ENCODE results near the gene MBOAT1.
"Not testable (repeated sequence)": the region's sequence is repeated elsewhere in the genome, so short reads cannot be mapped to it uniquely, and the experiment has no call there.

The MBOAT1 gene

DNA sequence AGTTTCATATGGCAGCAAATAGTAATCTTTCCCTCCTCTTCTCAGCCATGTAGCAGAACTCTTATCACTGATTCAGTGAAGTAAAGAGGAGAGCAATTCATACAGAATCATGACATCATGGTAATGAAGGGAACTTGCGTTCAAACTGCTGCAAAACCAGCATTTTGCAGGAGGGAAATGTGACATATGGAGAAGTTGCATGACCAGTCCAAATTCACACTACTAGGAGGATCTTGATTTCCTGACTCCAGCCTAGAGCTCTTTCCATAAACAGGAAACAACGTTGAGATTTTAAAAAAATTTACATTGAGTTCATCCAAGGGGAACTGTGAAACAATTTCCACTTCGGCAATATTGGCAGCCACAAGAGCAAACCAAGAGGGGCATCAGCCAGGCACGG, 63.8 kb downstream of the MBOAT1 start:
- Histone ChIP-seq H3K9me3 (ENCODE audit: control insufficient read depth in 1 of 2, low read length in 2 of 2) (no peaks in the 10 kb centered on the region), H3K4me1 (ENCODE audit: control insufficient read depth in 1 of 2, insufficient read depth in 2 of 2, low read length in 2 of 2) (no peaks in the 10 kb centered on the region), H3K27me3 (ENCODE audit: low read depth, low read length) (no peaks in the 10 kb centered on the region), H3K4me3 (ENCODE audit: low read depth in 1 of 2, low read length in 2 of 2) (no peak overlapping the region), H3K36me3 (ENCODE audit: control insufficient read depth in 1 of 2, insufficient read depth in 2 of 2, low read length in 2 of 2) (peaks cover 10 to 14% of the 10 kb centered on the region in 2 donors), H3K27ac (ENCODE audit: low read length) (no peak overlapping the region)

DNA sequence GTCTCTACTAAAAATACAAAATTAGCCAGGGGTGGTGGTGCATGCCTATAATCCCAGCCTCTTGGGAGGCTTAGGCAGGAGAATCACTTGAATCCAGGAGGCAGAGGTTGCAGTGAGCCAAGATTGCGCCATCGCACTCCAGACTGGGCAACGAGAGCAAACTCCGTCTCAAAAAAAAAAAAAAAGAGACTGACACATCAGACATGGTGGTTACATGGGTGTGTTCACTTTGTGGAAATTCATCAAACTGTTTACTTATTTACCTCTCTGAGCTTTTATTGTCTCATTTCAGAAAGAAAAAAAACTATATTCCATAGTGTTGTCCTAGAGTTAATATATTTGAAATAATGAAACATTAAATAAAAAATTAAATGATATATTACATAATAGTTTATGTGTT, 64.8 kb downstream of the MBOAT1 start:
- Histone ChIP-seq H3K4me1 (ENCODE audit: control insufficient read depth in 1 of 2, insufficient read depth in 2 of 2, low read length in 2 of 2) (no peaks in the 10 kb centered on the region), H3K4me3 (ENCODE audit: low read depth in 1 of 2, low read length in 2 of 2) (no peak overlapping the region), H3K36me3 (ENCODE audit: control insufficient read depth in 1 of 2, insufficient read depth in 2 of 2, low read length in 2 of 2) (peaks cover 10 to 18% of the 10 kb centered on the region in 2 donors), H3K27ac (ENCODE audit: low read length) (no peak overlapping the region), H3K9me3 (ENCODE audit: control insufficient read depth in 1 of 2, low read length in 2 of 2) (no peaks in the 10 kb centered on the region), H3K27me3 (ENCODE audit: low read depth, low read length) (no peaks in the 10 kb centered on the region)

DNA sequence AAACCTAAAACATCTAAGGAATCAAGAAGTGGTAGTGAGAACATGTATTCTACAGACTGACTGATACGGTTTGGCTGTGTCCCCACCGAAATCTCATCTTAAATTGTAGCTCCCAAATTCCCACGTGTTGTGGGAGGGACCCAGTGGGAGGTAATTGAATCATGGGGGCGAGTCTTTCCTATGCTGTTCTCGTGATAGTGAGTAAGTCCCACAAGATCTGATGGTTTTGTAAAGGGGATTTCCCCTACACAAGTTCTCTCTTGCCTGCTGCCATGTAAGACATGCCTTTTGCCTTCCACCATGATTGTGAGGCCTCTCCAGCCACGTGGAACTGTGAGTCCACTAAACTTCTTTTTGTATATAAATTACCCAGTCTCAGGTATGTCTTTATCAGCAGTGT, 65.4 kb downstream of the MBOAT1 start:
- H3K4me3 ChIP-seq (ENCODE audit: low read depth in 1 of 2, low read length in 2 of 2); H3K9me3 ChIP-seq (ENCODE audit: control insufficient read depth in 1 of 2, low read length in 2 of 2); H3K4me1 ChIP-seq (ENCODE audit: control insufficient read depth in 1 of 2, insufficient read depth in 2 of 2, low read length in 2 of 2); H3K27ac ChIP-seq (ENCODE audit: low read length); H3K27me3 ChIP-seq (ENCODE audit: low read depth, low read length): not testable (repeated sequence)
- peaks cover 10 to 17% of the 10 kb centered on the region in 2 donors for H3K36me3 ChIP-seq (ENCODE audit: control insufficient read depth in 1 of 2, insufficient read depth in 2 of 2, low read length in 2 of 2)

DNA sequence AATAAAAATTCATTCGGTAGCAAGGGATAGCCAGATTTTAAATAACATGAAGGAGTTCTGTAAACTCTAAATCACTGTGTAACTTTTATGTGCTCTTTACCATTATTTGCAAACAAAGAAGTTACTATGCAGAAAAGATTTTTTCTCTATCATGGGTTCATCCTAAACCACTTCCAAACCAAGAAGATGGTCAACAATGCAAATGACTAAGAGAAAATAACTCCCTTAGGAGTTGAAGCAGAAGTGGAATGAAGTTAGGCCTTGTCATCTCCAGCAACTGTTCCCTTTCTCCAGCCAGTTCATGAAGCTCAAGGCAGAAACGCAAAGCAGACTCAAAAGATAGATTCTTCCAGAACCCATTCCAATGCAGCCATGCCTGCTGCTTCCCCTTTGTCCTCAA, 66.0 kb downstream of the MBOAT1 start:
- H3K4me3 ChIP-seq (ENCODE audit: low read depth in 1 of 2, low read length in 2 of 2) = no peak overlapping the region
- no peaks in the 10 kb centered on the region for H3K9me3 ChIP-seq (ENCODE audit: control insufficient read depth in 1 of 2, low read length in 2 of 2)
- H3K27ac ChIP-seq (ENCODE audit: low read length) = no peak overlapping the region
- no peaks in the 10 kb centered on the region for H3K27me3 ChIP-seq (ENCODE audit: low read depth, low read length)
- peaks cover 10 to 18% of the 10 kb centered on the region in 2 donors for H3K36me3 ChIP-seq (ENCODE audit: control insufficient read depth in 1 of 2, insufficient read depth in 2 of 2, low read length in 2 of 2)
- H3K4me1 ChIP-seq (ENCODE audit: control insufficient read depth in 1 of 2, insufficient read depth in 2 of 2, low read length in 2 of 2) = no peaks in the 10 kb centered on the region

DNA sequence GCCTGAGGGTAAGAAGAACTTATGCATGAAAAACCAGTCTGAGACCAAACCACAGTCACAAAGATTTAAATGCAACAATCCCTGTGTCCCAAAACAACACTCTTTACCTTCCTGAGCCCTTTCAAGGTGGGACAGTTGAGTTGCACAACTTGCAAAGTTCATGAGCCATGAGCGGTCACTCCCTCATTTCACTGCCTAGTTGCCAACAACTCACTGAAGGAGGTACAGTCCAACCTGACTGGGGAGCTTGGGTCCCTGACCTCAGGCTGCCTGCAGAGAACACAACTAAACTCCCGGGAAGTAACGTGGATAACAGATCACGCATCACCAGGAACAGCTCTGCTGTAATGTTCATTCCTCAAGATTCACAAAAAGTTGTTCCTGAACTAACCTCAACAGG, 69.4 kb downstream of the MBOAT1 start:
- H3K27me3 ChIP-seq (ENCODE audit: low read depth, low read length) = no peaks in the 10 kb centered on the region
- H3K9me3 ChIP-seq (ENCODE audit: control insufficient read depth in 1 of 2, low read length in 2 of 2) = no peaks in the 10 kb centered on the region
- H3K4me1 ChIP-seq (ENCODE audit: control insufficient read depth in 1 of 2, insufficient read depth in 2 of 2, low read length in 2 of 2) = no peaks in the 10 kb centered on the region
- H3K4me3 ChIP-seq (ENCODE audit: low read depth in 1 of 2, low read length in 2 of 2) = no peak overlapping the region
- H3K36me3 ChIP-seq (ENCODE audit: control insufficient read depth in 1 of 2, insufficient read depth in 2 of 2, low read length in 2 of 2) = peaks cover 15 to 18% of the 10 kb centered on the region in 2 donors
- H3K27ac ChIP-seq (ENCODE audit: low read length) = no peak overlapping the region

DNA sequence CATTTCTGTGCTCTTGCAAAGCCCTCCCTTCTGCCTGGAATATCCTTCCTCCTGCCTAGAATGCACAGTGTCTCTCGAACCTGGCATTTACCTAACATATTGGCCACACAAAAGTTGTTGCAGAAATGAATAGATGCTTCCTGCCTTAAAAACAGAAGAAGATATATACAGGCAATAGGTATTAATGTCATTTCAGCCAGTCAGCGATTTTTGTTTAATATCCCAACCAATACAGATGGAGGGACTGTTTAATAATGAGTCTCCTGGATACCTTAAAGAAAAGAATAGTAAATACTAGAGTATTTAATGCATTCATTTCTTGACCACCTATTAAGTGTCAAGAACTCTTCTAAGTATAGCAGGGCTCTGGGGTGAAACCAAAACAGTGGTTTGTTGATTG, 70.3 kb downstream of the MBOAT1 start:
- Histone ChIP-seq H3K4me1 (ENCODE audit: control insufficient read depth in 1 of 2, insufficient read depth in 2 of 2, low read length in 2 of 2) (no peaks in the 10 kb centered on the region), H3K4me3 (ENCODE audit: low read depth in 1 of 2, low read length in 2 of 2) (no peak overlapping the region), H3K36me3 (ENCODE audit: control insufficient read depth in 1 of 2, insufficient read depth in 2 of 2, low read length in 2 of 2) (peaks cover 14 to 15% of the 10 kb centered on the region in 2 donors), H3K27ac (ENCODE audit: low read length) (no peak overlapping the region), H3K9me3 (ENCODE audit: control insufficient read depth in 1 of 2, low read length in 2 of 2) (no peaks in the 10 kb centered on the region), H3K27me3 (ENCODE audit: low read depth, low read length) (no peaks in the 10 kb centered on the region)

DNA sequence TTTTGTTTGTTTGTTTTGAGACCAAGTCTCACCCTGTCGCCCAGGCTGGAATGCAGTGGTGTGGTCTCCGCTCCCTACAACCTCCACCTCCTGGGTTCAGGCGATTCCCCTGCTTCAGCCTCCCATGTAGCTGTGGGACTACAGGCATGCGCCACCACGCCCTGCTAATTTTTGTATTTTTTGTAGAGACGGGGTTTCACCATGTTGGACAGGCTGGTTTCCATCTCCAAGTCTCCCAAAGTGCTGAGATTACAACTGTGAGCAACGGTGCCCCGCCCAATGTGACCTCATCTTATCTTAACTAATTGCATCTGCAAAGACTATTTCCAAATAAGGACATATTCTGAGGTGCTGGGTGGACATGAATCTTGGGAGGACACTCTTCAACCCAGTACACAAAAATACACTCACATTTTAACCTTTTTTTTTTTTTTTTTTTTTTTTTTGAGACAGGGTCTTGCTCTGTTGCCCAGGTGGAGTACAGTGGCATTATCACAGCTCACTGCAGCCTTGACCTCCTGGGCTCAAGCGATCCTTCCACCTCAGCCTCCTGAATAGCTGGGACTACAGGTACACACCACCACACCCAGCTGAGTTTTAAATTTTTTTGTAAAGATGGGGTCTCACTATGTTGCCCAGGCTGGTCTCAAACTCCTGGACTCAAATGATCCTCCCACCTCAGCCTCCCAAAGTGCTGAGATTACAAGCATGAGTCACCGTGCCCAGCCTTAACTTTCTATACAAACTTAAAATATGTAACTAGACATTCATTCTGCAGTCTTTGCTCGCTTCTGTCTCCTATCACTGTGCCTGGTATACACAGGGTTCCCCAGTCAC, 72.9 kb downstream of the MBOAT1 start:
- H3K36me3 ChIP-seq (ENCODE audit: control insufficient read depth in 1 of 2, insufficient read depth in 2 of 2, low read length in 2 of 2) = peaks cover 14% of the 10 kb centered on the region in 2 donors
- not testable (repeated sequence) for H3K9me3 ChIP-seq (ENCODE audit: control insufficient read depth in 1 of 2, low read length in 2 of 2); H3K27ac ChIP-seq (ENCODE audit: low read length); H3K27me3 ChIP-seq (ENCODE audit: low read depth, low read length); H3K4me3 ChIP-seq (ENCODE audit: low read depth in 1 of 2, low read length in 2 of 2); H3K4me1 ChIP-seq (ENCODE audit: control insufficient read depth in 1 of 2, insufficient read depth in 2 of 2, low read length in 2 of 2)

DNA sequence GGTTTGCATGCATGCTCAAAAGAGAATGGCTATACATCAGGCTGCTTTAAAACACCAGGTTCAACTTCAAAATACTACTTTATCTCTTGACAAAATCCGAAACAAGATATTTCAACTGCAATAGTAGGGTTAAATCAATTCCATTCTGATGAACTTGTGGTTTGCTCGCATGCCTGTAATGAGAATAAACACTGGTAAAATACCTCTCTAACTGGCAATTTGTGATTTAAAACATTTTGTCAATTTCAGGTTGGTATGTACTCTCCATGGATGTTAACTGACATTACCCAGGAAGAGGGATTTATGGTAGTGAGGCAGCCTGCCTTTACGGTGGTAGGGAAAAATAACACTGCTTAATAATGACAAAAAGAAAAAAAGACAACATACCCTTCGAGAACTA, 74.4 kb downstream of the MBOAT1 start:
- no peak overlapping the region for H3K27ac ChIP-seq (ENCODE audit: low read length)
- no peaks in the 10 kb centered on the region for H3K4me1 ChIP-seq (ENCODE audit: control insufficient read depth in 1 of 2, insufficient read depth in 2 of 2, low read length in 2 of 2)
- H3K36me3 ChIP-seq (ENCODE audit: control insufficient read depth in 1 of 2, insufficient read depth in 2 of 2, low read length in 2 of 2) = peaks cover 4 to 5% of the 10 kb centered on the region in 2 donors
- H3K9me3 ChIP-seq (ENCODE audit: control insufficient read depth in 1 of 2, low read length in 2 of 2) = no peaks in the 10 kb centered on the region
- no peak overlapping the region for H3K4me3 ChIP-seq (ENCODE audit: low read depth in 1 of 2, low read length in 2 of 2)
- no peaks in the 10 kb centered on the region for H3K27me3 ChIP-seq (ENCODE audit: low read depth, low read length)

DNA sequence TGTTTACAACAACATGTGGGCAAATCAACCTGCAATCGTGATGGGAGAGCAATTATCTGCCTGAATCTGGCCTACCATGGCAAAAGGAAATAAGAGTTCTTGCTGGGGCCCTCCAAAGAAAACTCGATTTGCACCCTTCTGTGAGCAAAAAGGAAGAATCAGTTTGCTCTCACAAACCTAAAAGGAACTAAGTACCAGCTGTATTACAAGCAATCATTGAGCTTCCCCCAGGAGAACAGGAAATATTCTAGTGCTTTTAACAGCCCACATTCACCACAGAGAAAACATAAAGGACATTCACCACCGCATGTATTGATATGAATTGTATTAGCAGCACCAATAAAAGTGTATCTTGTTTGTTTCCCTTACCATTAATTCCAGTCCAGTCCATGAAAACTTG, 75.0 kb downstream of the MBOAT1 start:
- no peaks in the 10 kb centered on the region for H3K27me3 ChIP-seq (ENCODE audit: low read depth, low read length)
- H3K4me3 ChIP-seq (ENCODE audit: low read depth in 1 of 2, low read length in 2 of 2) = no peak overlapping the region
- H3K4me1 ChIP-seq (ENCODE audit: control insufficient read depth in 1 of 2, insufficient read depth in 2 of 2, low read length in 2 of 2) = no peaks in the 10 kb centered on the region
- H3K9me3 ChIP-seq (ENCODE audit: control insufficient read depth in 1 of 2, low read length in 2 of 2) = no peaks in the 10 kb centered on the region
- peaks cover 4 to 5% of the 10 kb centered on the region in 2 donors for H3K36me3 ChIP-seq (ENCODE audit: control insufficient read depth in 1 of 2, insufficient read depth in 2 of 2, low read length in 2 of 2)
- H3K27ac ChIP-seq (ENCODE audit: low read length) = no peak overlapping the region

DNA sequence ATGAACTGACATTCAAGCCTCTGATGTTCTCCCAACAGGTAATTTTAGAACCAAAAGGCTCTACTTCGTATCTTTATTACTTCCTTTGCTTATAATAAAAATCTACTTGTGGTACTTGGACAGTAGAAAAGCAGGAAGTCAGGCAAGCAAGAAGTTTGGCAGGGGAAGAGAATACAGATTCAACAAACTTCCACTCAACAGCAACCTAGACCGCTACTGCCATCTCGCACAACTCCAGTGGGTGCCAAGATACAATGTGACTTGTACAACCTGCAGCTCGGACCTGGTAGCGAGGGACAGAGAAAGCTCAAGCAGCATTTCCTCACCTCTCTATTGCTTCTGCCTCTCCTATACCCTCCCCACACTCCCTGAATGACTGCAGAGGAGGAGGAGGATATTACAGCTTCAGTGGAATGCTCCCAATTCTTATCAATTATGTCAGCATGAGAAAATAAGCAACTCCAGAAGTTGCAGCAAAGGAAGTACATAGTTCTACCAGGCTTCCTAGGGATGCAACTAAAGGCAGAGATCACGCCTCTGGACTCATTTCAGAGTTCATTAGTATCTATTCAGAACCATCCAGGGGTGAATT, 76.5 kb downstream of the MBOAT1 start:
- H3K36me3 ChIP-seq (ENCODE audit: control insufficient read depth in 1 of 2, insufficient read depth in 2 of 2, low read length in 2 of 2) = peaks cover 0 to 2% of the 10 kb centered on the region in 2 donors
- H3K9me3 ChIP-seq (ENCODE audit: control insufficient read depth in 1 of 2, low read length in 2 of 2) = no peaks in the 10 kb centered on the region
- H3K4me1 ChIP-seq (ENCODE audit: control insufficient read depth in 1 of 2, insufficient read depth in 2 of 2, low read length in 2 of 2) = no peaks in the 10 kb centered on the region
- no peaks in the 10 kb centered on the region for H3K27me3 ChIP-seq (ENCODE audit: low read depth, low read length)
- no peak overlapping the region for H3K4me3 ChIP-seq (ENCODE audit: low read depth in 1 of 2, low read length in 2 of 2)
- H3K27ac ChIP-seq (ENCODE audit: low read length) = no peak overlapping the region

DNA sequence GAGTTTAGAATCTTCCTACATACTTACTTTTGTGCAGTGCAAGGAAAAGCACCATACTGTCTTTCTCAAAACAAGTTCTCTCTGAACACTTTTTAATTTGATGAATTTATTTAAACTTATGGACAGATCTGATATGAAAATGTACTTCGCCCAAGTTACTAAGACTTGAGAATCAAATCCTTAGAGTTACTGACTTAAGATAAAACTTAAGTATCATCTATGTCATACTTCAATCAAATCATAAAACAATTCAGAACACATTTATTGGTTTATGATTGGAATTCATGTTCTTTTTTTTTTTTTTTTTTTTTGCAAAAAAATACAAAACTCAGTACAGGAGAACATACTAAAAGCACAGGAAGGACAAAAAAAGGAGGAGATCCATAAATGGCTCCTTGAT, 77.7 kb downstream of the MBOAT1 start:
- no peak overlapping the region for H3K4me3 ChIP-seq (ENCODE audit: low read depth in 1 of 2, low read length in 2 of 2)

More for the DNA sequence above, 77.7 kb downstream of the MBOAT1 start:
- Histone ChIP-seq H3K9me3 (ENCODE audit: control insufficient read depth in 1 of 2, low read length in 2 of 2) (no peaks in the 10 kb centered on the region), H3K4me1 (ENCODE audit: control insufficient read depth in 1 of 2, insufficient read depth in 2 of 2, low read length in 2 of 2) (no peaks in the 10 kb centered on the region), H3K36me3 (ENCODE audit: control insufficient read depth in 1 of 2, insufficient read depth in 2 of 2, low read length in 2 of 2) (no peaks in the 10 kb centered on the region), H3K27ac (ENCODE audit: low read length) (no peak overlapping the region), H3K27me3 (ENCODE audit: low read depth, low read length) (no peaks in the 10 kb centered on the region)

Measured in muscle layer of duodenum (tissue), 2 donors.